Right ventricle myocardium superior (tissue), 1 donor: ENCODE results near the gene NRL. TPM values are rescaled to one million over a fixed set of nuclear protein-coding genes. Genes with fewer than 3 reads are reported as not detected.

Source experiments
- microRNA-seq: library from miRNA; unstranded; fragments of <30 nt; microRNA quantifications from one replicate; pipeline ENCODE4 v1.2.0, GENCODE V29; 2020
- total RNA-seq: library from RNA; stranded (reverse); fragmentation: NEBNext Ultra II Directional; extraction: Animal tissue kit (Norgen Biotek cat#: 25700); gene quantifications from one replicate; pipeline ENCODE4 v1.2.1, GENCODE V29; 2021
- donor health status: DM: no; HTN: yes; CAD: no; lungs with severe emphysema.

NRL gene
- total RNA-seq, 1 donor from 2014 or later: 0.75 TPM

Small RNA genes lying within 50 kb of the gene (microRNA-seq; reads per million reads assigned to microRNA genes)
- gene MIR7703: not detected

Other genes starting within 250 kb of the NRL start
- 28.1 TPM for gene DHRS4, start 161.2 kb downstream of the NRL start, total RNA-seq
- 17.7 TPM for gene DHRS4L2, start 126.0 kb downstream of the NRL start, total RNA-seq
- gene CARMIL3, start 62.9 kb downstream of the NRL start, total RNA-seq: 0.08 TPM
- not detected for gene CPNE6, start 43.4 kb downstream of the NRL start, total RNA-seq
- gene PCK2, start 20.6 kb downstream of the NRL start, total RNA-seq: 2.7 TPM
- 81.7 TPM for gene DCAF11, start 172 bp downstream of the NRL start, total RNA-seq
- gene FITM1, start 15.7 kb upstream of the NRL start, total RNA-seq: 126 TPM
- 129 TPM for gene PSME1, start 21.2 kb upstream of the NRL start, total RNA-seq
- gene EMC9, start 26.6 kb upstream of the NRL start, total RNA-seq: 14.4 TPM
- gene PSME2, start 31.7 kb upstream of the NRL start, total RNA-seq: 88.8 TPM
- 29.5 TPM for gene RNF31, start 32.5 kb upstream of the NRL start, total RNA-seq
- gene IRF9, start 46.3 kb upstream of the NRL start, total RNA-seq: 24.0 TPM
- gene REC8, start 57.1 kb upstream of the NRL start, total RNA-seq: 1.7 TPM
- gene IPO4, start 73.9 kb upstream of the NRL start, total RNA-seq: 10.5 TPM
- 19.2 TPM for gene TM9SF1, start 80.5 kb upstream of the NRL start, total RNA-seq
- not detected for gene TSSK4, start 90.7 kb upstream of the NRL start, total RNA-seq
- gene CHMP4A, start 98.5 kb upstream of the NRL start, total RNA-seq: 26.6 TPM
- gene MDP1, start 101.1 kb upstream of the NRL start, total RNA-seq: 18.9 TPM
- 212 TPM for gene NEDD8, start 117.4 kb upstream of the NRL start, total RNA-seq
- gene GMPR2, start 118.0 kb upstream of the NRL start, total RNA-seq: 26.2 TPM
- 28.7 TPM for gene TINF2, start 127.7 kb upstream of the NRL start, total RNA-seq
- gene TGM1, start 148.2 kb upstream of the NRL start, total RNA-seq: 1.1 TPM
- 20.3 TPM for gene RABGGTA, start 156.6 kb upstream of the NRL start, total RNA-seq
- 5.2 TPM for gene DHRS1, start 184.8 kb upstream of the NRL start, total RNA-seq
- gene NOP9, start 184.9 kb upstream of the NRL start, total RNA-seq: 23.4 TPM
- 2.9 TPM for gene CIDEB, start 193.0 kb upstream of the NRL start, total RNA-seq
- gene LTB4R2, start 195.2 kb upstream of the NRL start, total RNA-seq: 0.65 TPM
- gene LTB4R, start 196.6 kb upstream of the NRL start, total RNA-seq: 1.8 TPM
- gene ADCY4, start 220.1 kb upstream of the NRL start, total RNA-seq: 20.6 TPM
- 2.9 TPM for gene RIPK3, start 225.0 kb upstream of the NRL start, total RNA-seq